BLaER1 (cell line): ENCODE measurements around the gene UTS2R.
A peak's percentile ranks its signal among the peaks of the same experiment; 100 is the strongest.
"Not testable (repeated sequence)": the region's sequence is repeated elsewhere in the genome, so short reads cannot be mapped to it uniquely, and the experiment has no call there.

Source experiments
- H3K27ac ChIP-seq: shearing (Covaris generic); formaldehyde crosslinking; 2 replicates; pipeline ENCODE4 v1.8.1; 2022
- H3K27me3 ChIP-seq: shearing (Covaris generic); formaldehyde crosslinking; 2 replicates; pipeline ENCODE4 v1.8.1; 2022
- H3K36me3 ChIP-seq: shearing (Covaris generic); formaldehyde crosslinking; 2 replicates; pipeline ENCODE4 v1.8.1; 2022
- H3K4me1 ChIP-seq: shearing (Covaris generic); formaldehyde crosslinking; 2 replicates; pipeline ENCODE4 v1.8.1; 2022
- H3K4me2 ChIP-seq: shearing (Covaris generic); formaldehyde crosslinking; 2 replicates; pipeline ENCODE4 v1.8.1; 2022
- H3K4me3 ChIP-seq: shearing (Covaris generic); formaldehyde crosslinking; 2 replicates; pipeline ENCODE4 v1.8.1; 2022
- H3K9ac ChIP-seq: shearing (Covaris generic); formaldehyde crosslinking; 2 replicates; pipeline ENCODE4 v1.8.1; 2022
- H3K9me3 ChIP-seq: shearing (Covaris generic); formaldehyde crosslinking; 2 replicates; pipeline ENCODE4 v1.8.1; 2022
- H4K20me1 ChIP-seq: shearing (Covaris generic); formaldehyde crosslinking; 2 replicates; pipeline ENCODE4 v1.8.1; 2022
- Cebpa-rat ChIP-seq: shearing (Covaris generic); IDR thresholded peaks from 2 replicates; pipeline ENCODE4 v1.8.1; 2022

The UTS2R gene

GRCh38 chr17:82407255-82407654 is 35.7 kb downstream of the UTS2R start:
- no peaks in the 10 kb centered on the region for H3K27me3 ChIP-seq
- H3K27ac ChIP-seq, result no peak overlapping the region
- H4K20me1 ChIP-seq, result peaks cover 88% of the 10 kb centered on the region
- H3K9me3 ChIP-seq, result no peaks in the 10 kb centered on the region
- H3K4me3 ChIP-seq, result no peak overlapping the region
- H3K4me1 ChIP-seq, result peaks cover 40% of the 10 kb centered on the region
- peak overlapping the region; percentile 15; the same call in 1 of the 2 replicates for H3K4me2 ChIP-seq
- H3K9ac ChIP-seq, result no peak overlapping the region
- H3K36me3 ChIP-seq, result peaks cover 54% of the 10 kb centered on the region
- TF ChIP-seq Cebpa-rat, result no peak

DNA sequence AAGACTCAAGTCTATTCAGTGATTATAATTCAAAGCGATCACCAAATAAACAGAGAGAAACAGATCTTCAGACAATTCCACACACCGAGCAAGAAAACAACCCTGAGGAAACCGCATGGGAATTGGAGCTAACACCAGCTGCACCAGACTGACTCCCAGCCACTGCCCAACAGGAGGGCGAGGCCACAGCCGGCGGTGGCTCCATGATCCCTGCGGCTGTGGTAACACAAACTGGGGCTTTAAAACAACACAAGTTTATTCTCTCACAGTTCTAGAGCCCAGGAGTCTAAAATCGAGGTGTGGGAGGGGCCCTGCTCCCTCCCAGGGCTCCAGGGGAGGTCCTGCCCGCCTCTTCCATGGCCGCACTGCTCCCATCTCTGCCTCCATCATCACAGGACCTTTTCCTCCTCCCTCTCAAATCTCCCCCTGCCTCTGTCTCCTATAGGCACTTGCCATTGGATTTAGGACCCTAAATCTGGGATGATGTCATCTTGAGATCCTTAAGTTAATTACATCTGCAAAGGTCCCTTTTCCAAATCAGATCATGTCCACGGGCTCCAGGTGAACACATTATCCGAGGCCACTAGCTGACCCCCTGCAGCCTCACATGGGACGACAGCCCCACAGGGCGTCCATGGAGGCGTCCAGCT is 36.8 kb downstream of the UTS2R start:
- Histone ChIP-seq H3K4me2 (peak overlapping the region; percentile 15; the same call in 1 of the 2 replicates), H3K9ac (no peak overlapping the region), H3K9me3 (no peaks in the 10 kb centered on the region), H3K4me1 (peaks cover 52% of the 10 kb centered on the region), H3K36me3 (peaks cover 45% of the 10 kb centered on the region), H3K4me3 (no peak overlapping the region), H3K27ac (no peak overlapping the region), H3K27me3 (no peaks in the 10 kb centered on the region), H4K20me1 (peaks cover 88% of the 10 kb centered on the region)
- no peak for TF ChIP-seq Cebpa-rat

- H3K36me3 ChIP-seq, result peaks cover 45% of the 10 kb centered on the region
- peaks cover 56% of the 10 kb centered on the region for H3K4me1 ChIP-seq
- no peak overlapping the region for H3K27ac ChIP-seq
- peaks cover 88% of the 10 kb centered on the region for H4K20me1 ChIP-seq
- H3K9me3 ChIP-seq, result no peaks in the 10 kb centered on the region
- H3K27me3 ChIP-seq, result no peaks in the 10 kb centered on the region
- H3K4me3 ChIP-seq, result no peak overlapping the region
- no peak overlapping the region for H3K4me2 ChIP-seq
- no peak for TF ChIP-seq Cebpa-rat
- H3K9ac ChIP-seq, result no peak overlapping the region
Observed at GRCh38 chr17:82408938-82409318, 37.4 kb downstream of the UTS2R start.

GRCh38 chr17:82410014-82410716 is 38.6 kb downstream of the UTS2R start:
- H3K4me3 ChIP-seq, result no peak overlapping the region
- peak overlapping the region; percentile 64 for H3K4me2 ChIP-seq
- H3K36me3 ChIP-seq, result peaks cover 38% of the 10 kb centered on the region
- TF ChIP-seq Cebpa-rat, result no peak
- H3K9me3 ChIP-seq, result no peaks in the 10 kb centered on the region
- no peaks in the 10 kb centered on the region for H3K27me3 ChIP-seq
- no peak overlapping the region for H3K27ac ChIP-seq
- peaks cover 68% of the 10 kb centered on the region for H3K4me1 ChIP-seq
- no peak overlapping the region for H3K9ac ChIP-seq
- H4K20me1 ChIP-seq, result peaks cover 95% of the 10 kb centered on the region

DNA sequence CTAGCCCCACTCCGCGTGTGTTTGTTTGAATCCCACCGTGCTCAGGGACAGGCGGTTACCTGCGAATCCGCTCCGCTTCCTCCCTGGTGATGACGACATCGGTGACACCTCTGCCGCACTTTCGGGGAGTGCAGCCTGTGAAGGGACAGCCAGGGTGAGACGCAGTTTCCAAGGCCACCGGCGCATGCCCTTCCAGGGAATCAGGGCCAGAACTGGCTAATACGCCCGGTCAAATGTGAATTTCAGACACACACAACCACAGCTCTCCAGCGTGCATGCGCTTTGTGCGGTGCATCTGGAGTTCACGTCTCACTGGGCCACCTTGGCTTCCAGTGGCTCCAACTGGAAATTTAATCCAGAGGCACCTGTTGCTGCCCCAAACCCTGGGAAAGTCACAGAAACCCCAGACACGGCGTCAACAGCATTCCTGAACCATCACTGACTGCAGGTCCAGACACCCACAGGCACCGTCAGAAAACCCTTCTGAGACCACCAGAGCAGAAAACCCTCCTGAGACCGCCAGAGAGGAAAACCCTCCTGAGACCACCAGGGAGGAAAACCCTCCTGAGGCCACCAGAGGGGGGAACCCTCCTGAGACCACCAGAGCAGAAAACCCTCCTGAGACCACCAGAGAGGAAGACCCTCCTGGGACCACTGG is 40.0 kb downstream of the UTS2R start:
- peaks cover 100% of the 10 kb centered on the region for H4K20me1 ChIP-seq
- H3K4me2 ChIP-seq, result peak overlapping the region; percentile 79
- no peaks in the 10 kb centered on the region for H3K9me3 ChIP-seq
- H3K4me3 ChIP-seq, result no peak overlapping the region
- H3K27ac ChIP-seq, result no peak overlapping the region
- TF ChIP-seq Cebpa-rat, result no peak
- peaks cover 29% of the 10 kb centered on the region for H3K36me3 ChIP-seq
- peaks cover 71% of the 10 kb centered on the region for H3K4me1 ChIP-seq
- no peak overlapping the region for H3K9ac ChIP-seq
- no peaks in the 10 kb centered on the region for H3K27me3 ChIP-seq

- Histone ChIP-seq H3K4me2 (peak overlapping the region; percentile 79), H3K36me3 (peaks cover 29% of the 10 kb centered on the region), H4K20me1 (peaks cover 100% of the 10 kb centered on the region), H3K4me1 (peaks cover 71% of the 10 kb centered on the region)
- H3K4me3 ChIP-seq, H3K9me3 ChIP-seq, H3K27me3 ChIP-seq, H3K27ac ChIP-seq, H3K9ac ChIP-seq: not testable (repeated sequence)
Observed at GRCh38 chr17:82412081-82412480, 40.5 kb downstream of the UTS2R start.

DNA sequence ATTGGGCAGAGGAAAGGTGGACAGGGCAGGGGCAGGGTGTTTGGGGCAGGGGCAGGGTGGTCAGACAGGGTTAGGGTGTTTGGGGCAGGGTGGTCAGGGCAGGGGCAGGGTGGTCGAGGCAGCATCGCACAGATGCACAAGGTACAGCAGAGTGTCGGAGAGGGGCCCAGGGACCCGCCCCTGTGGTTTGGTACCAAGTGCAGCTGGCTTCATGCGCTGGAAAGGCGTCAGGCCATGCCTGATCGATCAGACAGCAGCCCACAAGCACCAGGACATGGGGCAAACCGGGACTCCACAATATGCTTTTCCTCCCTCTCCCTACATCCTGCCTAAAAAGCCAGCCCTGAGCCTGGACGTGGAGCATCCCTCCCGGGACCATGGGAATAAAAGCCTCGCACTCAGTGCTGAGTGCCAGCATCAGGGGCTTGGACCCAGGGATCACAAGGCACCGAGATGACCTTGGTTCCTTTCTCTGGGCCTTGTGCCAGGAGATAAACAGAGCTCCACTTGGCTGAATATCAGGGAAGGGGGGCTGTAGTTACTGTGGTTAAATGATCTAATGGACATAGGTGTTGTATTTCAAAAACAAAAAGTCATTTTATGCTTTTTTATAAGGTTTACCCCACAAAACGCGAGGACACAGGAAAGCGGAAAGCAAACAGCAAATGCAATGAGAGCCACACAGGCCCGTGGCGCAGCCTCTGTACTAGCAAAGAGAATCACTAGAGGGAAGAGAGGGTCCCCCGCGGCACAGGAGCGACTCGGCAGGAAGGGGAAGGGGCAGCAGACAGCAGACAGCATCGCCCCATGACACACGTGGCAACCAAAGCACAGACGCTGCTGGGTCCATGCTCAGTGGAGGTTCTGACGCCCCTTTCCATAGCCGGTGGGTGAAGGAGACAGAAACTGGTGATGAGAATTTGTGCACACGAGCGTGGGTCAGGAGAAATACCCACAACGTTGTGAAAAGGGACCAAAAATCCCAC is 41.3 kb downstream of the UTS2R start:
- Histone ChIP-seq H3K36me3 (peaks cover 29% of the 10 kb centered on the region), H3K9ac (no peak overlapping the region), H4K20me1 (peaks cover 100% of the 10 kb centered on the region), H3K27me3 (no peaks in the 10 kb centered on the region), H3K4me3 (no peak overlapping the region), H3K9me3 (no peaks in the 10 kb centered on the region), H3K4me1 (peaks cover 71% of the 10 kb centered on the region), H3K4me2 (peak overlapping the region; percentile 79), H3K27ac (no peak overlapping the region)
- TF ChIP-seq Cebpa-rat, result no peak

GRCh38 chr17:82414548-82415281 is 43.1 kb downstream of the UTS2R start:
- H4K20me1 ChIP-seq, result peaks cover 83% of the 10 kb centered on the region
- H3K27ac ChIP-seq, result no peak overlapping the region
- peaks cover 72% of the 10 kb centered on the region for H3K4me1 ChIP-seq
- H3K9me3 ChIP-seq, result no peaks in the 10 kb centered on the region
- no peak for TF ChIP-seq Cebpa-rat
- no peak overlapping the region for H3K9ac ChIP-seq
- peaks cover 20% of the 10 kb centered on the region for H3K36me3 ChIP-seq
- H3K4me2 ChIP-seq, result peak overlapping the region; percentile 35
- no peak overlapping the region for H3K4me3 ChIP-seq
- H3K27me3 ChIP-seq, result no peaks in the 10 kb centered on the region

GRCh38 chr17:82415336-82415735 is 43.8 kb downstream of the UTS2R start:
- Histone ChIP-seq H3K27ac (no peak overlapping the region), H4K20me1 (peaks cover 77% of the 10 kb centered on the region), H3K9me3 (no peaks in the 10 kb centered on the region), H3K27me3 (no peaks in the 10 kb centered on the region), H3K4me1 (peaks cover 72% of the 10 kb centered on the region), H3K36me3 (peaks cover 22% of the 10 kb centered on the region), H3K4me3 (no peak overlapping the region), H3K4me2 (no peak overlapping the region), H3K9ac (no peak overlapping the region)
- TF ChIP-seq Cebpa-rat, result no peak
